Measurements from ENCODE around the gene TGFBR3L. TPM values are rescaled to one million over a fixed set of nuclear protein-coding genes. Genes with fewer than 3 reads are reported as not detected.
"Not testable (repeated sequence)": the region's sequence is repeated elsewhere in the genome, so short reads cannot be mapped to it uniquely, and the experiment has no call there.

The TGFBR3L gene
- total and polyA plus RNA-seq, 3 donors from 2014 or later: 1.2 to 2.2 TPM; not detected in 1

DNA sequence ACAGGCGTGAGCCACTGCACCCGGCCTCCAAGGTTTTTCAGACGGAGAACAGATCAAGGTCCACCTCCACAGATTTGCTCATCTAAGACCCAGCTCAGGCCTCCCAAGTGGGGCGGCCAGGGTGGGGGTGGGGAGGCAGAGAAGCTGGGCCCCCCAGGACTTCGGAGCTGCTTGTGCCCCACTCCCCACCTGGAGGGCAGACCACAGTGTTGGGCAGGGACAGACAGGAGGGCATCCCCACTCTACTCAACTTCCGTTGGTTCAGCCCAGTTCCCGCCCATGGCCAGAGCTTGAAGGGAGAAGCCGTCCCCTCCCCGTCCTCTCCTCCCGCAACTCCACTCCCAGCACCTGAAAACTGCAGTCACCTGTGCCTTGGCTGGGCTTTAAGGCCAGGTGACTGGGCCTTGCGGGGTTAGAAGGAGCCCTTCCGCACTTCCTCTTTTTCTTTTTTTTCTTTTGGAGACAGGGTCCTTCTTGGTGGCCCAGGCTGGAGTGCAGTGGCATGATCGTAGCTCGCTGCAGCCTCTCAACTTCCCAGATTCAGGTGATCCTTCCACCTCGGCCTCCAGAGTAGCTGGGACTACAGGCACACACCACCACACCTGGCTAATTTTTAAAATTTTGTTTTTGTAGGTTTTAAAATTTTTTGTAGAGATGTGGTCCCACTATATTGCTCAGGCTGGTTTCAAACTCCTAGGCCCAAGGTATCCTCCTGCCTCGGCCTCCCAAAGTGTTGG, 27.1 kb upstream of the TGFBR3L start:
- WGBS, 2 donors: 59 to 67% methylated on average over 13 to 16 of the region's 16 CpGs
- no peak for TF ChIP-seq POLR2A (IDR thresholded peaks at IDR 0.05)
- TF ChIP-seq, protein P1, sequence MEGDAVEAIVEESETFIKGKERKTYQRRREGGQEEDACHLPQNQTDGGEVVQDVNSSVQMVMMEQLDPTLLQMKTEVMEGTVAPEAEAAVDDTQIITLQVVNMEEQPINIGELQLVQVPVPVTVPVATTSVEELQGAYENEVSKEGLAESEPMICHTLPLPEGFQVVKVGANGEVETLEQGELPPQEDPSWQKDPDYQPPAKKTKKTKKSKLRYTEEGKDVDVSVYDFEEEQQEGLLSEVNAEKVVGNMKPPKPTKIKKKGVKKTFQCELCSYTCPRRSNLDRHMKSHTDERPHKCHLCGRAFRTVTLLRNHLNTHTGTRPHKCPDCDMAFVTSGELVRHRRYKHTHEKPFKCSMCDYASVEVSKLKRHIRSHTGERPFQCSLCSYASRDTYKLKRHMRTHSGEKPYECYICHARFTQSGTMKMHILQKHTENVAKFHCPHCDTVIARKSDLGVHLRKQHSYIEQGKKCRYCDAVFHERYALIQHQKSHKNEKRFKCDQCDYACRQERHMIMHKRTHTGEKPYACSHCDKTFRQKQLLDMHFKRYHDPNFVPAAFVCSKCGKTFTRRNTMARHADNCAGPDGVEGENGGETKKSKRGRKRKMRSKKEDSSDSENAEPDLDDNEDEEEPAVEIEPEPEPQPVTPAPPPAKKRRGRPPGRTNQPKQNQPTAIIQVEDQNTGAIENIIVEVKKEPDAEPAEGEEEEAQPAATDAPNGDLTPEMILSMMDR (IDR thresholded peaks at IDR 0.05): no peak
- Histone ChIP-seq H3K9me3 (no peaks in the 10 kb centered on the region), H3K27me3 (no peaks in the 10 kb centered on the region), H3K36me3 (ENCODE audit: low read depth, missing control alignments) (no peaks in the 10 kb centered on the region), H3K4me3 (no peak overlapping the region), H3K4me1 (no peaks in the 10 kb centered on the region), H3K27ac (no peak overlapping the region)
- intact Hi-C loops (cut with DNase I; ENCODE audit: low total_unique reads): no loop called here
- no peak for DNase-seq

DNA sequence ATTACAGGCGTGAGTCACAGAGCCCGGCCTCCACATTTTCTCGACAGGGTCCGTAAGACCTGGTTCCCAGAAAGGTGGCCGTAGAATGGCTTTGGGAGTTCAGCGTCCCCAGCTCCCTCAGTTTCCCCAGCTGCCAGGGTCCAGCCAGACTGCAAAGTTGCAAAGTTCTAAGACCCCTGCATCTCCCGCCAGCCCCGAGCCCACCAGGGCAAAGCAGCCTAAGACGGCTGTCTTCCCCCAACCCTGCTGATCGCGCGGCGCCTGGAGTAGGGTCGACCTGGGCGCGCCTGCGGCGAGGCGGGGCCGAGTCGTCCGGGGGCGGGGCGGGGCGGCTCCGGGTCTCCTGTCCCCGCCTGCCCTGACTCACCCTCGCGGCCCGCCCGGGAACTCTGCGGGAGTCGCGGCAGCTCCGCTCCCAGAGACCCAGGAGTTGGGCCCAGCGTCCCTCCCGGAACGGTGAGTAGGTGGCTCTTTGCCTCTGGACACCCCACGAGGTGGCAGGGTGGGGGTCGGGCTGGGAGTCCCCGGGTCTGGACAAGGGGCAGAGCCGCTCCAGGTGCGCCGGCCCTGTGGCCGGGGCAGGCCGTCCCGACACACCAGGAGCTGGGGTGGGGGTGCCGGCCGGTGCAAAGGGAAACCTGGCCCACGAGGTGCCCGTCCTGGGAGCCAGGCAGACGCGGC, 26.3 kb upstream of the TGFBR3L start, which contains the start of gene LRRC8E:
Gene LRRC8E, plus strand, starts transcription at position 366 of the 681 bp plus-strand sequence. CDS start 7,094 bp downstream, outside the sequence.
- no peaks in the 10 kb centered on the region for H3K27me3 ChIP-seq
- intact Hi-C loops (cut with DNase I; ENCODE audit: low total_unique reads): no loop called here
- TF ChIP-seq POLR2A (IDR thresholded peaks at IDR 0.05): no peak
- TF ChIP-seq, protein P1 (IDR thresholded peaks at IDR 0.05): no peak
- H3K36me3 ChIP-seq (ENCODE audit: low read depth, missing control alignments): no peaks in the 10 kb centered on the region
- peak within 1 kb of the TSS in 1 of 2 donors; percentile 35 for H3K4me3 ChIP-seq
- 10 to 23% methylated on average over 17 to 47 of the region's 53 CpGs for WGBS, 2 donors
- no peak for DNase-seq
- no peak within 1 kb of the TSS for H3K27ac ChIP-seq
- H3K9me3 ChIP-seq: no peaks in the 10 kb centered on the region
- H3K4me1 ChIP-seq: no peaks in the 10 kb centered on the region

DNA sequence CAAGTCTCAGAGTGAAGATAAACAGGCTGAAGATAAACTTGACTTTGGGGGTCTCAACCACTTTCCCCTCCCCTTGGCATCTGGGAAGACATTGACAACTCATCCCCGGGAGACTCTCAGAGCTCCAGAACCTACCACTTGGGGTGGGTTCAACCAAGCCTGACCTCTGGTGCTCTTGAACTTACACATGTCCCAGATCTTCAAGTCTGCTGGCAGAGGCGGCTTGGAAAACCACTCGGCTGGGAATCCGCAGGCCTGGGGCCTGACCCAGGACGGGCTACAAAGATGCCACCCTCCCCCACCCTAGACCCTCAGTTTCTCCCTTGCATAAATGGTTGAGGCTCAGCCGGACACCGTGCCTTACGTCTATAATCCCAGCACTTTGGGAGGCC, 25.8 kb upstream of the TGFBR3L start:
- Histone ChIP-seq H3K27me3 (no peaks in the 10 kb centered on the region), H3K4me1 (no peaks in the 10 kb centered on the region), H3K27ac (no peak overlapping the region), H3K4me3 (peak overlapping the region in 1 of 2 donors; percentile 35), H3K9me3 (no peaks in the 10 kb centered on the region), H3K36me3 (ENCODE audit: low read depth, missing control alignments) (no peaks in the 10 kb centered on the region)
- intact Hi-C loops (cut with DNase I; ENCODE audit: low total_unique reads): no loop called here
- no peak for DNase-seq
- 60 to 72% methylated on average over 8 of the region's 8 CpGs for WGBS, 2 donors
- TF ChIP-seq, protein P1 (IDR thresholded peaks at IDR 0.05): no peak
- no peak for TF ChIP-seq POLR2A (IDR thresholded peaks at IDR 0.05)

DNA sequence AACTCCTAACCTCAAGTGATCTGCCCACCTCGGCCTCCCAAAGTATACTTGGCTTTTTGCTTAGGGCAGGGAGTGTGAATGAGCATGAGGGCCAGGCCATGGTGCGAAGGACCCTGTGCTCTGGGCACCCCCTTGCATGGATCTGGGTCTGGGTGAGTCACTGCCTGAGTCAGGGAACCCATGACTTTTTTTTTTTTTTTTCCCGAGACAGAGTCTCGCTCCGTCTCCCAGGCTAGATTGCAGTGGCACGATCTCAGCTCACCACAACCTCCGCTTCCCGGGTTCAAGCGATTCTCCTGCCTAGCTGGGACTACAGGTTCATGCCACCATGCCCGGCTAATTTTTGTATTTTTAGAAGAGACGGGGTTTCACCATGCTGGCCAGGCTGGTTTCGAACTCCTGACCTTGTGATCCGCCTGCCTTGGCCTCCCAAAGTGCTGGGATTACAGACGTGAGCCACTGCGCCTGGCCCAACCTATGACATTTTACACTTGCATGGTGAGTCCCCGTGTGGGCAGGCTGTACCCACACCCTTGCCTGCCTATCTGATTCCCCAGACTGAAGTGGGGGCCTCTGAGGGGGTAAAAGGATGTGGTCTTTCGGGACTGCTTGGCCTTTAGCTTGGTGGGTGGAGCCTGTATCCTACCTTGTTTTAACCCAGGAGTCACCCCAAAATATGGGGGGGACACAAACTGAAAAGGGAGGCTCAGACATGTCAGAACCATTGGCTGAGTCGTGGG, 21.1 kb upstream of the TGFBR3L start:
- H3K4me3 ChIP-seq; DNase-seq; H3K36me3 ChIP-seq (ENCODE audit: low read depth, missing control alignments); H3K27ac ChIP-seq; H3K4me1 ChIP-seq; H3K27me3 ChIP-seq; intact Hi-C loops (cut with DNase I; ENCODE audit: low total_unique reads); H3K9me3 ChIP-seq: not testable (repeated sequence)
- WGBS, 2 donors: 82 to 84% methylated on average over 18 of the region's 18 CpGs

All from testis (tissue), 3 donors.